Epithelial cell of prostate (primary cell): Measurements from ENCODE around the gene LTB4R.

Experiments used
- DNase-seq: peaks from one replicate; pipeline ENCODE4 v3.0.0-alpha.2; 2011; ENCODE audit warnings: low read depth, low spot score
- H3K27ac ChIP-seq: fragments of 450-650 bp; 2 replicates; pipeline ENCODE4 v1.5.1; 2017; ENCODE audit warnings: mild to moderate bottlenecking

Gene LTB4R

GRCh38 chr14:24298892-24299254 is 12.4 kb upstream of the LTB4R start:
- peak overlapping the region; percentile 98 for H3K27ac ChIP-seq
- peak; percentile 87 for DNase-seq

DNA sequence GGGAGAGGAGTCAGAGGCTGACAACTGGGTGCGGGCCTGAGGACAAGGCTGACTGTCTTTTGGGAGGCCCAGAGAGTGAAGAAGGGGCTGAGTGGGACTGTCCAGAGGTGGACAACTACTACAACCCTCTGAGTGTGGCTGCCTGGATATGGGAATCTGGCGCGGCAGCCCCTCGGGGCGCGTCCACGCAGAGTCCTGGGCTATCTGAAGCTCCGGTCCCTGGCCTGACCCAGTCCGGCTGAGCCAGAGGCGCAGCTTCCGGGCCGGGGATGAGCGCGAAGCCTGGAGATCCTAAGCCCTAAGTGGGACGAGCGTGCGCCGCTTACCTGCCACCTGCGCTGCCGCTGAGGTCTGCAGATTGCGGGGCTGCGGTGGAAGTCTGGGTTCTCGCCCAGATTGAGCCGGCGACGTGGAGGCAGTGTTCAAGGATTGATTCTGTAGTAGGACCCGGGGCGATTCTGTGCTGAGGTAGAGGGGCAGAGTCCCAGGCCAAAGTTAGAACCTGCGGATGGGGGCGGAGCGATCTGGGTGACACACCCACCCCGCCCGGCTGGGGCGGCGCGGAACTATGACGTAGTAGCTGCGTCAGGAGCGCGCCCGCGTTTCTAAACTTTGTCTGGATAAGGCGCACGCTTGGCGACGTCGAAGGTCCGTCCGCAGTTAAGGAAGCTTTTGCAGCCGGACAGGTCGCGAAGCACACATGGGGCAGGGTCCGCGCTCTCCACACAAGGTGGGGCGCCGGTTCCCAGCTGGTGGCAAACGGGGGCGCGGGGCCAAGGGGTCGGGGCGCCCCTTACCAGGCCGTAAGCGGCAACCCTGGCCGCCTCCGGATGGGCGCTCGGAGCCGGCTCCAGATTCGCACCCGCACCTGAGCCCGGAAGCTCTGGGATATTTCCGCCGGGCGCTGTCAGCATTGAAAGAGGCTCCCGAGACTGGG is 11.8 kb upstream of the LTB4R start, which contains the start of the genes DHRS1 and NOP9:
Gene DHRS1, minus strand, starts transcription at position 526 of the 937 bp plus-strand sequence. CDS start 674 bp downstream, outside the sequence.
Gene NOP9, plus strand, starts transcription at position 596 of the 937 bp plus-strand sequence. Its CDS starts 105 bp downstream, at position 701.
- DNase-seq = peak; percentile 57
- peak within 1 kb of the TSS; percentile 98 for H3K27ac ChIP-seq

GRCh38 chr14:24300326-24300980 is 10.8 kb upstream of the LTB4R start:
- DNase-seq = no peak
- H3K27ac ChIP-seq = peak overlapping the region; percentile 98

GRCh38 chr14:24304019-24304387 is 7.3 kb upstream of the LTB4R start:
- H3K27ac ChIP-seq = no peak overlapping the region
- no peak for DNase-seq

DNA sequence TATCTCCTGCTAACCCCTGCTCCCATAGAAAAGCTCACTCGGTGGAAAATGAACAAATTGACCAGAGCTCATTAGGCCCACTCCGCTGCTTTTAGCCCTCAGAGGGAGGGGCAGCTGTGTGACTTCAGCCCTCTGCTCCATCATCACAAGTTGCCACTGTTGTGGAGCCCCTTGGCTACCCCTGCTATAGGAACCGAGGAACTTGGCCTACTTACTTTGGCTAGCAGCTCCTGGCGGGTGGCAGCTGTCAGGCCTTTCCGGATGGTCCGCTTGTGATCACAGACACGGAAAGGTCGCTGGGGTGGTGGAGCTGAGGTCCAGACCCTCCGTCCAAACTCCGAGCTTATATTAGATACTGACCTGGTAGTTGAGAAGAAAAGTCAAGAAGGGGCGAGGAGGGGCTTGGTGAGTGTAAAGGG is 4.1 kb upstream of the LTB4R start:
- H3K27ac ChIP-seq = no peak overlapping the region
- no peak for DNase-seq

- H3K27ac ChIP-seq = peak within 1 kb of the TSS; percentile 74
- DNase-seq = no peak
Measured at GRCh38 chr14:24307575-24308341, 3.5 kb upstream of the LTB4R start, which contains the start of gene CIDEB. Gene CIDEB, minus strand, starts transcription at chr14:24307977. Its CDS starts 119 bp downstream, at chr14:24307858.

- peak overlapping the region; percentile 74 for H3K27ac ChIP-seq
- no peak for DNase-seq
Measured at GRCh38 chr14:24308342-24309124, 2.8 kb upstream of the LTB4R start.

GRCh38 chr14:24309538-24310264 is 1.6 kb upstream of the LTB4R start, which contains the start of gene LTB4R2:
Gene LTB4R2, plus strand, starts transcription at chr14:24310140. Its CDS starts 525 bp downstream, at chr14:24310665.
- DNase-seq = no peak

DNA sequence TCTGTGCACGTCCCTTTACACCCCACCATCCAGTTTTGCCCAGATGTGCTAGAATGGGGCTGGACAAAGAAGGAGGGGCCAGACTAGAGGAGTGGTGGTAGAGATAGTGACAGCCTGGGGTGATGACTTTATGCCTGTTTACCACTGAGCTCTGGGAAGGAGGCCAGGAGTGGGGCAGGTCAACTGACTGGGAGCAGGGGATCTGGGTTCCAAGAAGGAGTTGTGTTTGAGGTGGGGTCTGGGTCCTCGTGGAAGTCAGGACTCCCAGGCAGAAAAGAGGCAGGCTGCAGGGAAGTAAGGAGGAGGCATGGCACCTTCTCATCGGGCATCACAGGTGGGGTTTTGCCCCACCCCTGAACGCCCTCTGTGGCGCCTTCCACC is 1.0 kb upstream of the LTB4R start:
- no peak for DNase-seq
- peak overlapping the region; percentile 74 for H3K27ac ChIP-seq

More at GRCh38 chr14:24309538-24310264, 1.6 kb upstream of the LTB4R start, which contains the start of gene LTB4R2:
- peak within 1 kb of the TSS; percentile 74 for H3K27ac ChIP-seq

DNA sequence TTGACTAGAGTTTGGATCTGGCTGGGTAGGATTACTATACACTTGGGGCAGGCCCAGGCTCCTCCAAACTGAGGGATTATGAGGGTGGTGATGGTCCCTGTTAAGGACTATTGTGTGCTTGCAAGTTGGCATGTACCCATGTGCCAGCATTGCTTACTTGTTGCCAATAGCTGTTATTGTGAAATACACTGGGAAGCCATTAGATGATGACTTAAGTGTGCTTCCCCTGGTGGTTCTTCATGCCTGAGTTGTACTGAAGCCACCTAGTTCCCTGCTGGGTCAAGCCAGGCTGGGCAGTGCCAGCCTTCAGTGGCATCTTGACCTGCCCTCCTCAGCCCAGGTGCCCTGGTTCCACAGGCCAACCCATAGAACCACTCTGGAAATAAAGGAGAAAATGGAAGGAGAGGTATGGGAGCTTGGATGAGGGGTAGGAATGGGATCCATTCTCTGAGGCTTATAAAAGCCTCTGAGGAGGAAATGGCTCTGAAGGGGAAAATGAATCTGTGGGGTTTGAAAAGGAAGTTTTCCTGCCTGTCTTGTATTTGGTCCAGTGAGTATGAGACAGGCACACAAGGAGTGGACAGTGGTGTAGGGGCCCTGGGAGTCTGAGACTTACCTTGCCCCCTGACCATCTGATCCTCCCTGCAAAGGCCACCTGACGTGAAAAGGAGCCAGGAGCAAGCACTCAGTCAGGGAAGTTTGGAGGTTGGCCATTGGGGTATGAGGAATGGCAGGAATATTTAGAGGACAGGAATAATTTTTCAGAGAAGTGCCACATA is 724 bp downstream of the LTB4R start:
- no peak for DNase-seq
- peak overlapping the region; percentile 74 for H3K27ac ChIP-seq

GRCh38 chr14:24312736-24313507 is 1.6 kb downstream of the LTB4R start:
- no peak for DNase-seq
- H3K27ac ChIP-seq = no peak overlapping the region

DNA sequence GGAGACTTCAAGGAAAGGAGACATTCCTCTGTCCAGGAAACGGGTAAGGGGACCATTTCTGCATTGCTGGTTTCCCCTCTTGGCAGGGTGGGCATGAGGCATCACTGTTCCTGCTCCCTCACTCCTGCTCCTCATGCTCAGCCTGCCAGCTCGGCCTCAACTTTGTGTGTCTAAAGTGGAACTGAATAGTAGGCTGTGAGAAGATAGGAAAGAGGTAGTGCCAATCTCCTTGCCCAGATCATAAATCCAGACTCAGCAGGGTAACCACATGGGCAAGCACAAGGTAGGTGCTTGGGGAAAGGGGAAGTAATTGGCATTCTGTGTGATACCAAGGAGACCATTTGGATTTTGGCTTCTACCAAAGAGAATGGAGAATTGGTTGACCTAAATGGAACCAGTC is 2.6 kb downstream of the LTB4R start:
- no peak for DNase-seq
- H3K27ac ChIP-seq = no peak overlapping the region

DNA sequence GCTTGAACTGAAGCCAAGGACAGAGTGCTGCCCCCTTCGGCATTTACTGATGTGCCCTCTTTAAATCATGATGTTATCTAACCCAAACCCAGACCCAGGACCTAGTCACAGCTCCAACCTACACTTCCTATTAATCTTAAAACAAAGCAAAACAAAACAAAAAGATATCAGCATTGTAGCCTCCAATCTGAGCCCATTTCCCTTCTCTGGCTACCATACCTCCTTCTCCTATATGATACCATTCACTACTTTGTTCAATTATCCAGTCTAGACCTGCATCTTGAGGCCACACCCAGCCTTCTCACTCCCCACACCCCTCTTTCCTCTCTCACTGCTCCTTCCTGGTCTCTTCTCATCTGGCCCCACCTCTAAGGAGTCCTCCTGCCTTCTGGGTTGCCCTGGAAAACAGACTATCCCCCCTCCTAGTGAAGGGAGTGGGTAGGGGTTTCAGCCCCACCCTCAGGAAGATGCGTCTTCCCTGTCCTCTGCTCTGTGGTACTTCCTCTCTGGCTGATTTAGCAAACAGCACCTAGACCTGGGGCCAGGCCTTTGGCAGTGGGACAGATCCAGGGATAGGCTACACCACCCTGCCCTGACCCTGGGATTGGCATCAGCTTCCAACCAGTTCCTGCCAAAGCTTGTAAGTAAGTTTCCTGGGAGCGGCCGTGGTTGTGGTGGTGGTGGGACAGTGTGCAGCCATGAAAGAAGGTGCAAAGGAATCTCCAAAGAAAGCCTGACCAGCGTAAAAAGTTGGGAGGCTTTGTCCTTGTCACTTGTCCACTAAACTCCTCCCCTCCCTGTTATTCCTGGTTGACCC is 3.3 kb downstream of the LTB4R start:
- DNase-seq = no peak
- H3K27ac ChIP-seq = no peak overlapping the region

- no peak for DNase-seq
- no peak overlapping the region for H3K27ac ChIP-seq
Measured at GRCh38 chr14:24315243-24315806, 4.0 kb downstream of the LTB4R start.

DNA sequence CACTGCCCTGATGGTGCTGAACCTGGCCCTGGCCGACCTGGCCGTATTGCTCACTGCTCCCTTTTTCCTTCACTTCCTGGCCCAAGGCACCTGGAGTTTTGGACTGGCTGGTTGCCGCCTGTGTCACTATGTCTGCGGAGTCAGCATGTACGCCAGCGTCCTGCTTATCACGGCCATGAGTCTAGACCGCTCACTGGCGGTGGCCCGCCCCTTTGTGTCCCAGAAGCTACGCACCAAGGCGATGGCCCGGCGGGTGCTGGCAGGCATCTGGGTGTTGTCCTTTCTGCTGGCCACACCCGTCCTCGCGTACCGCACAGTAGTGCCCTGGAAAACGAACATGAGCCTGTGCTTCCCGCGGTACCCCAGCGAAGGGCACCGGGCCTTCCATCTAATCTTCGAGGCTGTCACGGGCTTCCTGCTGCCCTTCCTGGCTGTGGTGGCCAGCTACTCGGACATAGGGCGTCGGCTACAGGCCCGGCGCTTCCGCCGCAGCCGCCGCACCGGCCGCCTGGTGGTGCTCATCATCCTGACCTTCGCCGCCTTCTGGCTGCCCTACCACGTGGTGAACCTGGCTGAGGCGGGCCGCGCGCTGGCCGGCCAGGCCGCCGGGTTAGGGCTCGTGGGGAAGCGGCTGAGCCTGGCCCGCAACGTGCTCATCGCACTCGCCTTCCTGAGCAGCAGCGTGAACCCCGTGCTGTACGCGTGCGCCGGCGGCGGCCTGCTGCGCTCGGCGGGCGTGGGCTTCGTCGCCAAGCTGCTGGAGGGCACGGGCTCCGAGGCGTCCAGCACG is 4.7 kb downstream of the LTB4R start:
- DNase-seq = no peak
- no peak overlapping the region for H3K27ac ChIP-seq

- DNase-seq = no peak
- H3K27ac ChIP-seq = no peak overlapping the region
Measured at GRCh38 chr14:24316597-24316950, 5.3 kb downstream of the LTB4R start.
